ENCODE measurements around the gene OLFML3.
A peak's percentile ranks its signal among the peaks of the same experiment; 100 is the strongest.

The OLFML3 gene

GRCh38 chr1:113950908-113951307, 28.4 kb upstream of the OLFML3 start:
- H3K4me3 ChIP-seq: no peak overlapping the region
- H3K27ac ChIP-seq: no peak overlapping the region
- peaks cover 8 to 24% (median 22%) of the 10 kb centered on the region in 3 donors for H3K36me3 ChIP-seq
- peaks cover 0 to 56% (median 28%) of the 10 kb centered on the region in 4 donors for H3K4me1 ChIP-seq
- intact Hi-C loops (cut with DNase I; ENCODE audit: low total_unique reads): no loop called here
- DNase-seq: no peak
- H3K9me3 ChIP-seq: no peaks in the 10 kb centered on the region
- TF ChIP-seq, protein P1, sequence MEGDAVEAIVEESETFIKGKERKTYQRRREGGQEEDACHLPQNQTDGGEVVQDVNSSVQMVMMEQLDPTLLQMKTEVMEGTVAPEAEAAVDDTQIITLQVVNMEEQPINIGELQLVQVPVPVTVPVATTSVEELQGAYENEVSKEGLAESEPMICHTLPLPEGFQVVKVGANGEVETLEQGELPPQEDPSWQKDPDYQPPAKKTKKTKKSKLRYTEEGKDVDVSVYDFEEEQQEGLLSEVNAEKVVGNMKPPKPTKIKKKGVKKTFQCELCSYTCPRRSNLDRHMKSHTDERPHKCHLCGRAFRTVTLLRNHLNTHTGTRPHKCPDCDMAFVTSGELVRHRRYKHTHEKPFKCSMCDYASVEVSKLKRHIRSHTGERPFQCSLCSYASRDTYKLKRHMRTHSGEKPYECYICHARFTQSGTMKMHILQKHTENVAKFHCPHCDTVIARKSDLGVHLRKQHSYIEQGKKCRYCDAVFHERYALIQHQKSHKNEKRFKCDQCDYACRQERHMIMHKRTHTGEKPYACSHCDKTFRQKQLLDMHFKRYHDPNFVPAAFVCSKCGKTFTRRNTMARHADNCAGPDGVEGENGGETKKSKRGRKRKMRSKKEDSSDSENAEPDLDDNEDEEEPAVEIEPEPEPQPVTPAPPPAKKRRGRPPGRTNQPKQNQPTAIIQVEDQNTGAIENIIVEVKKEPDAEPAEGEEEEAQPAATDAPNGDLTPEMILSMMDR (IDR thresholded peaks at IDR 0.05): no peak
- no peaks in the 10 kb centered on the region for H3K27me3 ChIP-seq

DNA sequence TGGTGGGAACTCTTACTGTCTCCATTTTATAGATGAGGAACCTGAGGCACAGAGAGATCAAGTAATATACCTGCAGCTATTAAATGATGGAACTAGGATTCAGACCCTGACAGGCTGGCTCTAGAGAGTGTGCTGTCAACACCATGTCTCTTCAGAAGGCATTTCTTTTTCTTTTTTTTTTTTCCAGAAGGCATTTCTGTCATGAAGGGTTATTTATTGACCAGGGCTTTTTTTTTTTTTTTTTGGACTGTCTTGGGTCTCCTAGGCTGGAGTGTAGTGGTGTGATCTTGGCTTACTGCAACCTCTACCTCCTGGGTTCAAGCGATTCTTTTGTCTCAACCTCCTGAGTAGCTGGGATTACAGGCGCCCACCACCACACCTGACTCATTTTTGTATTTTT, 27.6 kb upstream of the OLFML3 start:
- H3K9me3 ChIP-seq: no peaks in the 10 kb centered on the region
- peaks cover 16 to 32% (median 29%) of the 10 kb centered on the region in 3 donors for H3K36me3 ChIP-seq
- DNase-seq: no peak
- TF ChIP-seq, protein P1 (IDR thresholded peaks at IDR 0.05): no peak
- peaks cover 0 to 48% (median 24%) of the 10 kb centered on the region in 4 donors for H3K4me1 ChIP-seq
- intact Hi-C loops (cut with DNase I; ENCODE audit: low total_unique reads): no loop called here
- no peak overlapping the region for H3K27ac ChIP-seq
- no peaks in the 10 kb centered on the region for H3K27me3 ChIP-seq
- H3K4me3 ChIP-seq: no peak overlapping the region

DNA sequence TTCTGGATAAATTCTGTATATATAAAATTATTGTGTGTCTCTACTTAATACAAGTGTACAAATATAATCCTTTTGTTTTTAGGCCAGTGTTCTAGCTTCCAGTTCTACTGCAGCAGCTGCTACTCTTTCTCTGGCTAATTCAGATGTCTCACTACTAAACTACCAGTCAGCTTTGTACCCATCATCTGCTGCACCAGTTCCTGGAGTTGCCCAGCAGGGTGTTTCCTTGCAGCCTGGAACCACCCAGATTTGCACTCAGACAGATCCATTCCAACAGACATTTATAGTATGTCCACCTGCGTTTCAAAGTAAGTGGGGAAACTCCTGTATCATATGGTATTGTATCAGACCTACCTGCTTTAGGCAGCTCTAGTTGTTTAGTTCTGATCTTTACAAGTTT, 21.3 kb upstream of the OLFML3 start:
- Histone ChIP-seq H3K36me3 (peaks cover 63 to 78% (median 64%) of the 10 kb centered on the region in 3 donors), H3K27ac (no peak overlapping the region), H3K9me3 (no peaks in the 10 kb centered on the region), H3K4me1 (no peaks in the 10 kb centered on the region), H3K4me3 (no peak overlapping the region), H3K27me3 (no peaks in the 10 kb centered on the region)
- intact Hi-C loops (cut with DNase I; ENCODE audit: low total_unique reads): loop anchor here (2.0 kb wide), 1 partner anchor 13 kb away; no protein-coding TSS in a partner anchor
- DNase-seq: no peak
- TF ChIP-seq, protein P1 (IDR thresholded peaks at IDR 0.05): no peak

DNA sequence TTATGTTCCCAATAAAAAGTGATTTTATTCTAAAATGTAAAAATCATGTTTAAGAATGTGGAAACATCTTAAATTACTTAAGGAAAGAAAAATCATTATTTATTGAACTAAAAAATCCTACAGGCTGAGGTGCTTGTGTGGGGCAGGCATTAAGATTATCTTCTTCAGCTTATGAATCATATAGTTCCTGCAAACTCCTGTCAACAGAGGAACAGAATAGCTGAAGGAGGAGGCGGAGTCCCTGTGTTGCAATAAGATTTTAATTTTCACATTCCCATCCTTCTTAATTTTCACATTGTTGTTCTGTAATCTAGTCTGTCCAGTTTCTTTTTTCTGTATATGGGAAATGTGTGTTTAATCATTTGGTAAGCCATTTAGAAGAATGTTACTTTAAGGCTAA, 20.6 kb upstream of the OLFML3 start:
- DNase-seq: no peak
- Histone ChIP-seq H3K4me3 (no peak overlapping the region), H3K4me1 (no peaks in the 10 kb centered on the region), H3K9me3 (no peaks in the 10 kb centered on the region), H3K27me3 (no peaks in the 10 kb centered on the region), H3K36me3 (peaks cover 68 to 81% (median 70%) of the 10 kb centered on the region in 3 donors), H3K27ac (no peak overlapping the region)
- intact Hi-C loops (cut with DNase I; ENCODE audit: low total_unique reads): no loop called here
- TF ChIP-seq, protein P1 (IDR thresholded peaks at IDR 0.05): no peak

GRCh38 chr1:113963281-113963906, 15.9 kb upstream of the OLFML3 start:
- H3K9me3 ChIP-seq: no peaks in the 10 kb centered on the region
- H3K4me3 ChIP-seq: no peak overlapping the region
- H3K4me1 ChIP-seq: peaks cover 0 to 14% (median 0%) of the 10 kb centered on the region in 4 donors
- no peak for DNase-seq
- H3K36me3 ChIP-seq: peaks cover 73 to 79% (median 78%) of the 10 kb centered on the region in 3 donors
- H3K27me3 ChIP-seq: no peaks in the 10 kb centered on the region
- intact Hi-C loops (cut with DNase I; ENCODE audit: low total_unique reads): no loop called here
- H3K27ac ChIP-seq: no peak overlapping the region
- TF ChIP-seq, protein P1 (IDR thresholded peaks at IDR 0.05): peak in 1 of 2 experiments; percentile 4
